ENCODE measurements around the gene BICRA. TPM values are rescaled to one million over a fixed set of nuclear protein-coding genes. Genes with fewer than 3 reads are reported as not detected.

BICRA gene
- total RNA-seq, 1 experiment from 2014 or later: 29.3 TPM

- Histone ChIP-seq H3K27me3 (ENCODE audit: insufficient read depth, low read length) (no peaks in the 10 kb centered on the region), H3T11ph (ENCODE audit: low read length) (no peak overlapping the region), H3K18ac (ENCODE audit: insufficient read length, low read depth, low read length) (no peak overlapping the region), H3K79me2 (ENCODE audit: insufficient read depth, low read length) (no peaks in the 10 kb centered on the region), H3K9ac (ENCODE audit: extremely low read depth, insufficient read length, low read length) (no peak overlapping the region), H2BK15ac (ENCODE audit: low read depth, low read length) (no peak overlapping the region), H2BK12ac (ENCODE audit: insufficient read length, low read depth, low read length) (no peak overlapping the region), H4K20me1 (ENCODE audit: control insufficient read depth, insufficient read depth, insufficient read length) (no peaks in the 10 kb centered on the region), H2BK120ac (ENCODE audit: low read depth, low read length, poor library complexity, severe bottlenecking) (no peak overlapping the region), H3K23me2 (ENCODE audit: insufficient read length, low read depth, low read length, poor library complexity, severe bottlenecking) (no peaks in the 10 kb centered on the region), H3K27ac (ENCODE audit: insufficient read length, low read depth, low read length) (no peak overlapping the region), H4K8ac (replicated peaks; ENCODE audit: insufficient read length, low read depth, low read length) (no peak overlapping the region), H3K4ac (ENCODE audit: low read depth, low read length) (no peak overlapping the region), H2AK5ac (ENCODE audit: insufficient read length, low read length) (no peak overlapping the region), H3K79me1 (ENCODE audit: insufficient read depth, low read depth, low read length, poor library complexity, severe bottlenecking) (no peaks in the 10 kb centered on the region), H2AFZ (ENCODE audit: low read length) (no peak overlapping the region), H2BK5ac (ENCODE audit: insufficient read length, low read length) (no peak overlapping the region), H3K23ac (ENCODE audit: insufficient read length, low read depth, low read length) (no peak overlapping the region), H3K4me1 (ENCODE audit: insufficient read depth, low read length) (no peaks in the 10 kb centered on the region), H4K5ac (ENCODE audit: insufficient read length, low read depth, low read length) (no peak overlapping the region), H3K9me3 (ENCODE audit: control insufficient read depth, low read depth, low read length) (no peaks in the 10 kb centered on the region), H4K91ac (ENCODE audit: insufficient read length, low read depth, low read length) (no peak overlapping the region), H3K14ac (ENCODE audit: insufficient read depth, low read length) (no peak overlapping the region), H3K56ac (ENCODE audit: insufficient read length, low read depth, low read length) (no peak overlapping the region), H3K4me2 (ENCODE audit: insufficient read depth, insufficient read length, low read length) (no peak overlapping the region), H2BK20ac (ENCODE audit: low read depth, low read length, poor library complexity, severe bottlenecking) (no peak overlapping the region)
- Mint-ChIP-seq H3K27me3 (ENCODE audit: low read depth) (no peaks in the 10 kb centered on the region), H3K9me3 (no peaks in the 10 kb centered on the region), H3K4me3 (no peak overlapping the region), H3K4me1 (no peaks in the 10 kb centered on the region), H3K36me3 (ENCODE audit: insufficient read depth in 1 of 3, low read depth in 3 of 3) (peaks cover 18 to 50% (median 38%) of the 10 kb centered on the region in 3 experiments), H3K27ac (no peak overlapping the region; a peak in 1 of 7 replicates)
- DNase-seq: no peak
- TF ChIP-seq, protein P1, sequence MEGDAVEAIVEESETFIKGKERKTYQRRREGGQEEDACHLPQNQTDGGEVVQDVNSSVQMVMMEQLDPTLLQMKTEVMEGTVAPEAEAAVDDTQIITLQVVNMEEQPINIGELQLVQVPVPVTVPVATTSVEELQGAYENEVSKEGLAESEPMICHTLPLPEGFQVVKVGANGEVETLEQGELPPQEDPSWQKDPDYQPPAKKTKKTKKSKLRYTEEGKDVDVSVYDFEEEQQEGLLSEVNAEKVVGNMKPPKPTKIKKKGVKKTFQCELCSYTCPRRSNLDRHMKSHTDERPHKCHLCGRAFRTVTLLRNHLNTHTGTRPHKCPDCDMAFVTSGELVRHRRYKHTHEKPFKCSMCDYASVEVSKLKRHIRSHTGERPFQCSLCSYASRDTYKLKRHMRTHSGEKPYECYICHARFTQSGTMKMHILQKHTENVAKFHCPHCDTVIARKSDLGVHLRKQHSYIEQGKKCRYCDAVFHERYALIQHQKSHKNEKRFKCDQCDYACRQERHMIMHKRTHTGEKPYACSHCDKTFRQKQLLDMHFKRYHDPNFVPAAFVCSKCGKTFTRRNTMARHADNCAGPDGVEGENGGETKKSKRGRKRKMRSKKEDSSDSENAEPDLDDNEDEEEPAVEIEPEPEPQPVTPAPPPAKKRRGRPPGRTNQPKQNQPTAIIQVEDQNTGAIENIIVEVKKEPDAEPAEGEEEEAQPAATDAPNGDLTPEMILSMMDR (conservative IDR thresholded peaks at IDR 0.05): no peak
- WGBS (ENCODE audit: extremely low coverage, insufficient read length, low lambda C conversion rate): no CpG with 5 or more reads among the region's 30 CpGs
These were observed 70.4 kb downstream of the BICRA start for GRCh38 chr19:47679251-47679900.

Measured in H9 (cell line).